H1 (cell line): ENCODE data around the gene MCCC1. TPM values are rescaled to one million over a fixed set of nuclear protein-coding genes. Genes with fewer than 3 reads are reported as not detected.

Experiments used
- ASH2L ChIP-seq: fragments of 200-600, 300-600 bp; sonication (generic); IDR thresholded peaks from one replicate; pipeline ENCODE4 v1.7.1; 2017; ENCODE audit warnings: low read length
- CBX5 ChIP-seq: fragments of 300-800, 300-1000 bp; sonication (generic); IDR thresholded peaks from 2 replicates; pipeline ENCODE4 v1.7.1; 2016; ENCODE audit warnings: antibody characterized with exemption, low read length, low read depth
- EP300 ChIP-seq, 2 experiments: IDR thresholded peaks; 1 replicate in 1 of 2; 2 replicates in 1 of 2; pipeline ENCODE4 v1.6.1; 2011 to 2012; ENCODE audit warnings: low read depth in 2 of 2, low read length in 2 of 2, mild to moderate bottlenecking in 2 of 2, borderline replicate concordance in 1 of 2, inconsistent platforms in 1 of 2, moderate library complexity in 1 of 2
- GABPA ChIP-seq: IDR thresholded peaks from 2 replicates; pipeline ENCODE4 v1.6.1; 2011; ENCODE audit warnings: mild to moderate bottlenecking, low read length, moderate library complexity, borderline replicate concordance; ENCODE audit not compliant: insufficient read depth
- HDAC2 ChIP-seq, 2 experiments: fragments of 300-600 bp in 1 of 2; sonication (generic) in 1 of 2; IDR thresholded peaks; 2 replicates each; pipeline ENCODE4 v1.6.1; 2011 to 2012; ENCODE audit warnings: low read depth in 2 of 2, low read length in 2 of 2, mild to moderate bottlenecking in 2 of 2, moderate library complexity in 2 of 2, borderline replicate concordance in 1 of 2, inconsistent platforms in 1 of 2
- KDM5A ChIP-seq: fragments of 200-600 bp; IDR thresholded peaks from 2 replicates; pipeline ENCODE4 v1.7.1; 2012; ENCODE audit warnings: mild to moderate bottlenecking, low read length, inconsistent platforms, mixed read lengths
- NRF1 ChIP-seq: IDR thresholded peaks from 2 replicates; pipeline ENCODE4 v1.6.1; 2011; ENCODE audit warnings: mild to moderate bottlenecking, low read depth, low read length, improper control_type of control experiment
- PHF8 ChIP-seq: fragments of 200-600 bp; sonication (generic); conservative IDR thresholded peaks from 2 replicates; pipeline ENCODE4 v1.7.1; 2012; ENCODE audit warnings: low read depth, mild to moderate bottlenecking, inconsistent platforms, low read length, moderate library complexity
- POLR2AphosphoS5 ChIP-seq: IDR thresholded peaks from 2 replicates; pipeline ENCODE4 v1.6.1; 2011; ENCODE audit warnings: low read depth, low read length
- SAP30 ChIP-seq: fragments of 300-600 bp; sonication (generic); IDR thresholded peaks from 2 replicates; pipeline ENCODE4 v1.7.1; 2012; ENCODE audit warnings: low read length, moderate library complexity, mild to moderate bottlenecking, inconsistent platforms; ENCODE audit not compliant: insufficient read depth, insufficient replicate concordance
- SIN3A ChIP-seq, 2 experiments: IDR thresholded peaks in 1 of 2; conservative IDR thresholded peaks in 1 of 2; 2 replicates each; pipeline ENCODE4 v1.6.1; 2011 to 2012; ENCODE audit warnings: low read length in 2 of 2, improper control_type of control experiment in 1 of 2, low read depth in 1 of 2, mild to moderate bottlenecking in 1 of 2
- TAF1 ChIP-seq: IDR thresholded peaks from 2 replicates; pipeline ENCODE4 v1.6.1; 2011; ENCODE audit warnings: mild to moderate bottlenecking, low read depth, low read length
- TAF7 ChIP-seq: optimal IDR thresholded peaks from 2 replicates; pipeline ENCODE3; 2011; ENCODE audit warnings: low read depth, mild to moderate bottlenecking, inconsistent platforms, low read length, moderate library complexity, borderline replicate concordance
- TCF12 ChIP-seq: IDR thresholded peaks from 2 replicates; pipeline ENCODE4 v1.6.1; 2011; ENCODE audit warnings: low read depth, mild to moderate bottlenecking, low read length
- TEAD4 ChIP-seq: IDR thresholded peaks from 2 replicates; pipeline ENCODE4 v1.6.1; 2012; ENCODE audit warnings: low read depth, low read length, inconsistent platforms, mixed read lengths
- USF2 ChIP-seq: IDR thresholded peaks from 2 replicates; pipeline ENCODE4 v1.6.1; 2011; ENCODE audit warnings: low read length, improper control_type of control experiment
- YY1 ChIP-seq: IDR thresholded peaks from 2 replicates; pipeline ENCODE4 v1.6.1; 2011; ENCODE audit warnings: low read depth, mild to moderate bottlenecking, low read length
- polyA plus RNA-seq, 7 experiments: library from polyadenylated mRNA; depleted of rRNA in 3 of 7; stranded (reverse) in 5 of 7; unstranded in 2 of 7; fragments of >200 nt in 5 of 7; fragments of 200-250 nt in 2 of 7; gene quantifications; 1 replicate in 5 of 7; 2 replicates in 1 of 7; 4 replicates in 1 of 7; pipeline versions ENCODE4 v1.2.1 to v1.2.3, GENCODE V29; 2011 to 2013; ENCODE audit warnings: missing spikeins in 2 of 7, mixed read lengths in 2 of 7
- total RNA-seq: library from RNA; stranded (reverse); fragmentation: NEBNext Ultra II Directional; extraction: Animal tissue kit (Norgen Biotek cat#: 25700); gene quantifications from 2 replicates; pipeline ENCODE4 v1.2.1, GENCODE V29; 2021
- TF ChIP-seq, protein P1 (sequence below): IDR thresholded peaks from 2 replicates; pipeline ENCODE4 v1.6.1; 2012; ENCODE audit warnings: inconsistent platforms
- TF ChIP-seq, protein P2 (sequence below): IDR thresholded peaks from 2 replicates; pipeline ENCODE4 v1.6.1; 2012; ENCODE audit warnings: low read length, inconsistent platforms

Gene MCCC1
- total and polyA plus RNA-seq, 2 of the 8 experiments (the other 6 are each of a cell fraction or from before 2014, with no cell fraction given), result 10.8 to 21.5 TPM

DNA sequence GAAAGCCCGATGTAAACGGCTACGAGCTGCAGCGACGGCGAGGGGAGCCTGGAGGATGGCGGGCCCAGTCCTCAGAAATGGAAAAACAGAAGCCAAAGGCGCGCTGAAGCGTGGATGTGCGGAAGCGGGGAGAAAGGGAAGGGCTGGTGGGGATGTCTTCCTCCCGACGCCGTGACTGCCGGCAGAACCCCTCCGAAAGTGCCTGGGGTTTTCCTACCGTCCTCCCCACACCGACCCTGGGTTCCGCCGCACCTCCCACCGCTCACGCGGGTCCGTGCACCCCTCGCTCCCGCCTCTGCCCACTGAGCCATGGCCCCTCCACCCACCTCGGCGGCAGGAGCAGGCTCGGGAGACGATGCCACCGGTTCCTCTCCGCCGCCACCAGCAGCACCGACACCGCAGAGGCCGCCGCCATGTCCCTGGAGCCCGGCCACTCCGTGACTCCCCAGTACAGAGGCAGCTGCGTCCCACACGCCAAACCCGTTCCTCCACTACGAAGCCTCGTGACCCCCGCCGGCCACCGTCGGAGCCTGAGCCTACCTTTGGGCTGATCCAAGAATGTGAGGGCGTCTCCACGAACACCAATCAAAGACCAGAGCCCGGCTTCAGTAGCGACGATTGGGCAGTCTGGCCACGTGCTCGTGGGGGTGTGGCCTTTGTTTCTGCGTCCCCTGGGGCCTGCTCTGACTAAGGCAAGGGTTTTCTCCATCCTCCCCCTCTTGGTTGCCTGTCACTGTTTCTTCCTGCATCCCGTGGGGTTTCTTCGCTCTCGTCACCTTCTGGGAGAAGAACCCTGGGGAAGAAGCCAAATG lies at the start of gene MCCC1 (continued):
- TF ChIP-seq, protein P1, sequence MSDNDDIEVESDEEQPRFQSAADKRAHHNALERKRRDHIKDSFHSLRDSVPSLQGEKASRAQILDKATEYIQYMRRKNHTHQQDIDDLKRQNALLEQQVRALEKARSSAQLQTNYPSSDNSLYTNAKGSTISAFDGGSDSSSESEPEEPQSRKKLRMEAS, result peak; percentile 93
- TF ChIP-seq USF2 (peak; percentile 97), TAF7 (no peak), ASH2L (peak; percentile 96), TEAD4 (peak; percentile 92), HDAC2 (IDR thresholded peaks at IDR 0.05; ENCODE audit: borderline replicate concordance in 1 of 2, low read depth in 2 of 2, low read length in 2 of 2) (peak in 1 of 2 experiments; percentile 87; a peak in 2 of 4 replicates), NRF1 (no peak), PHF8 (peak; percentile 91), CBX5 (no peak), TAF1 (peak; percentile 82; the same call in 1 of the 2 replicates), TCF12 (0 out of 2 replicates have a peak, but pooled peaks have one; percentile 50), SIN3A (conservative IDR thresholded peaks at IDR 0.05 in 1 of 2, IDR thresholded peaks at IDR 0.05 in 1 of 2; ENCODE audit: low read depth in 1 of 2, low read length in 2 of 2) (peak; percentile 76 to 88; a peak in 2 of 4 replicates), EP300 (IDR thresholded peaks at IDR 0.05; ENCODE audit: borderline replicate concordance in 1 of 2, low read depth in 2 of 2, low read length in 2 of 2) (peak in 1 of 2 experiments; percentile 50; a peak in 1 of 3 replicates), YY1 (peak; percentile 40; the same call in 1 of the 2 replicates), SAP30 (peak; percentile 54), GABPA (no peak), KDM5A (peak; percentile 44; the same call in 1 of the 2 replicates), POLR2AphosphoS5 (peak; percentile 93)
- TF ChIP-seq, protein P2, sequence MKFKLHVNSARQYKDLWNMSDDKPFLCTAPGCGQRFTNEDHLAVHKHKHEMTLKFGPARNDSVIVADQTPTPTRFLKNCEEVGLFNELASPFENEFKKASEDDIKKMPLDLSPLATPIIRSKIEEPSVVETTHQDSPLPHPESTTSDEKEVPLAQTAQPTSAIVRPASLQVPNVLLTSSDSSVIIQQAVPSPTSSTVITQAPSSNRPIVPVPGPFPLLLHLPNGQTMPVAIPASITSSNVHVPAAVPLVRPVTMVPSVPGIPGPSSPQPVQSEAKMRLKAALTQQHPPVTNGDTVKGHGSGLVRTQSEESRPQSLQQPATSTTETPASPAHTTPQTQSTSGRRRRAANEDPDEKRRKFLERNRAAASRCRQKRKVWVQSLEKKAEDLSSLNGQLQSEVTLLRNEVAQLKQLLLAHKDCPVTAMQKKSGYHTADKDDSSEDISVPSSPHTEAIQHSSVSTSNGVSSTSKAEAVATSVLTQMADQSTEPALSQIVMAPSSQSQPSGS, result 0 out of 2 replicates have a peak, but pooled peaks have one; percentile 8
